NCI-H510A treated with DMSO at 0.1 percent for 48 hours (cell line): Measurements from ENCODE around the gene C1QTNF9.
"Not testable (repeated sequence)": the region's sequence is repeated elsewhere in the genome, so short reads cannot be mapped to it uniquely, and the experiment has no call there.

Source experiments
- DNase-seq: peaks from one replicate; lab custom pipeline; 2025; lab: John Stamatoyannopoulos, UW

Gene C1QTNF9

DNA sequence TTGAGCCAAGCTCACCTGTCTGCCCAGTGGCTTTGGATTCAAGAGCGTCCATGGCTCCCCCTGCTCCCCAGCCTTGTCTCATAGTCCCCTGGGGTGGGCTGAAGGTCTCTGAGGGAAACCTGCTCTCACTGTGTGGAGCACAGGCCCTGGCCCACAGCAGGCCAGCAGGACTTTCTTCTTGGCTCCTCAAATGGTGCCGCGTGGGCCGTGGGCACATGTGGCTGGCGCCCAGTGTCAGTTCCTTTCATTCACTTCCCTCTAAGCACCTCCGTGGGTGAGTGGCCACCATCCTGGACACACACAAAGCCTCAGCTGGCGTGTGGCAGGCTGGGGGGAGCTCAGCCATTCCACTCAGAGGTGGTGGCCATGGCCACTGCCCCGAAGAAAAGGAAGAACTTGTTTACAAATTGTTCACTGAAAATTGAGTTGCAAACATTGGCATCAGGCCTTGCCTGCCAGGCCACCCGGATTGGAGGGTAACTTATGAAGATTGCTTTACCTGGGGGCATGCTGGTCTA is 53.1 kb downstream of the C1QTNF9 start:
- no peak for DNase-seq

GRCh38 chr13:24365191-24365590 is 55.8 kb downstream of the C1QTNF9 start:
- no peak for DNase-seq

GRCh38 chr13:24366315-24366714 is 56.9 kb downstream of the C1QTNF9 start:
- DNase-seq = not testable (repeated sequence)

GRCh38 chr13:24371273-24371672 is 61.9 kb downstream of the C1QTNF9 start:
- DNase-seq = not testable (repeated sequence)
